ENCODE measurements around the gene C22orf42.
"Not testable (repeated sequence)": the region's sequence is repeated elsewhere in the genome, so short reads cannot be mapped to it uniquely, and the experiment has no call there.

Gene C22orf42

DNA sequence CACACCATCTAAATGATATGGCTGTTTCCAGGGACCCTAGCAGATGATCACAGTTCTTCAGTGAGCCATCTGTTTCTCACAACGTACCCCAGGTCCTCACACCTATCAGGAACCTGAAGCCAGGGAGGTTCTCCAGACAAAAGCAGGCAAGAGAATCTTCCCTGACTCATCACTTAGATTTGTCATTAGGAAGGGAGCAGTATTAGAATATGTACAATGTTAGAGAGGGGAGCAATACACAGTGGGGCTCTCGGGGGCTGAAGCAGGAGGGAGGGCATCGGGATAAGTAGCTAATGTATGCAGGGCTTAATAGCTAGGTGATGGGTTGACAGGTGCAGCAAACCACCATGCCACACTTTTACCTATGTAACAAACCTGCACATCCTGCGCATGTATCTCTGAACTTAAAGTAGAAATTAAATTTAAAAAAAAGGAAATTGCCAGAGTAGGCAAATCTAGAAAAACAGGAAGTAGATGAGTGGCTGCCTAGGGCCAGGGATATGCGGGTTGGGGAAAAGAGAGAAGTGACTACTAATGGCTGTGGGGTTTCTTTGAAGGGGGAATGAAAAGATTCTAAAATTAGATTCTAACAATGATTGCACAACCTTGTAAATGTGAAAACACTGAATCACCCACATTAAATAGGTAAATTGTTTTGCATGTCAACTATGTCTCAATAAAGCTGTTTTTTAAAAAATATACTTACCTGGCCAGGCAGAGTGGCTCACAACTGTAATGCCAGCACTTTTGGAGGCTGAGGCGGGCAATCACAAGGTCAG lies 14.4 kb downstream of the C22orf42 start:
- Histone ChIP-seq H2AK5ac (ENCODE audit: low read length) (no peak overlapping the region), H3K79me1 (ENCODE audit: low read length) (no peaks in the 10 kb centered on the region)

DNA sequence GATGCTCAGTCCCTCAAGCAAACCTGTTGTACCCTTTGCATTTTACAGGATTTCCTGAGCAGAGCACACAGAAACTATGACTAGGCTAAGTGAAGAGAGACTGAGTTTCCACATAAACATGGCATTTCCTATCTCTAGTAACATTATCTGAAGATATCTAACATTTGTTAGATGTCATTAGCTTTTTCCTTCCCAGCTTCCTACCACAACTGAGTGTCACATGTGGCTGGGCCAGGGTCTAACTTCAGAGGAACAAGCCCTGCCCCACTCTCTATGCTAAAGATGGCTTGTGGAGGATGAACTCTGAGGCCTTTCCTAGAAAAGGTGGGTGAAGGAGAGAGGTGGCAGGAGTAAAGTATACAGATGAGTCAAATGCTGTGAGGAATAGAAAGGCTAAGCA lies 16.5 kb downstream of the C22orf42 start:
- Histone ChIP-seq H3K4me2 (ENCODE audit: low read length) (no peak overlapping the region), H3K79me2 (ENCODE audit: control insufficient read depth, insufficient read depth, low read length) (no peaks in the 10 kb centered on the region), H3K4me3 (ENCODE audit: low read length) (no peak overlapping the region), H2AK5ac (ENCODE audit: low read length) (peak overlapping the region; percentile 69), H3K4ac (ENCODE audit: low read depth, low read length) (peak overlapping the region; percentile 87), H3K27me3 (ENCODE audit: insufficient read depth, low read length, poor library complexity) (no peaks in the 10 kb centered on the region), H2BK120ac (ENCODE audit: low read depth, low read length) (no peak overlapping the region), H3K4me1 (ENCODE audit: control insufficient read depth, low read depth, low read length) (no peaks in the 10 kb centered on the region), H3K56ac (ENCODE audit: low read length) (peak overlapping the region; percentile 53), H3K36me3 (ENCODE audit: control insufficient read depth, insufficient read depth, low read length) (no peaks in the 10 kb centered on the region), H4K5ac (ENCODE audit: low read length) (no peak overlapping the region), H2BK5ac (ENCODE audit: low read length) (peak overlapping the region; percentile 5), H3K27ac (ENCODE audit: low read depth, low read length) (no peak overlapping the region), H3K18ac (ENCODE audit: low read length) (peak overlapping the region; percentile 82), H4K8ac (ENCODE audit: low read depth, low read length) (no peak overlapping the region), H3K79me1 (ENCODE audit: low read length) (no peaks in the 10 kb centered on the region), H3K9ac (ENCODE audit: low read length) (no peak overlapping the region), H2BK15ac (replicated peaks; ENCODE audit: low read depth) (no peak overlapping the region), H3K23ac (ENCODE audit: low read length) (no peak overlapping the region)
- DNase-seq: no peak

More for the DNA sequence above, 14.4 kb downstream of the C22orf42 start:
- H3K23ac ChIP-seq (ENCODE audit: low read length): no peak overlapping the region
- H3K4me1 ChIP-seq (ENCODE audit: control insufficient read depth, low read depth, low read length): no peaks in the 10 kb centered on the region
- WGBS (ENCODE audit: extremely low coverage, insufficient coverage, low lambda C conversion rate): no CpG with 5 or more reads among the region's 6 CpGs
- no peak overlapping the region for H2BK15ac ChIP-seq (replicated peaks; ENCODE audit: low read depth)
- H3K4me3 ChIP-seq (ENCODE audit: low read length): no peak overlapping the region
- no peak overlapping the region for H2BK120ac ChIP-seq (ENCODE audit: low read depth, low read length)
- no peaks in the 10 kb centered on the region for H3K36me3 ChIP-seq (ENCODE audit: control insufficient read depth, insufficient read depth, low read length)
- no peak overlapping the region for H3K56ac ChIP-seq (ENCODE audit: low read length)
- DNase-seq: peak; percentile 31
- no peak overlapping the region for H3K27ac ChIP-seq (ENCODE audit: low read depth, low read length)
- no peak overlapping the region for H4K8ac ChIP-seq (ENCODE audit: low read depth, low read length)
- no peak overlapping the region for H3K4ac ChIP-seq (ENCODE audit: low read depth, low read length)
- no peaks in the 10 kb centered on the region for H3K79me2 ChIP-seq (ENCODE audit: control insufficient read depth, insufficient read depth, low read length)
- H2BK5ac ChIP-seq (ENCODE audit: low read length): peak overlapping the region; percentile 39
- no peak overlapping the region for H3K4me2 ChIP-seq (ENCODE audit: low read length)
- H4K5ac ChIP-seq (ENCODE audit: low read length): no peak overlapping the region
- no peak overlapping the region for H3K9ac ChIP-seq (ENCODE audit: low read length)
- no peak overlapping the region for H3K18ac ChIP-seq (ENCODE audit: low read length)
- H3K27me3 ChIP-seq (ENCODE audit: insufficient read depth, low read length, poor library complexity): no peaks in the 10 kb centered on the region

DNA sequence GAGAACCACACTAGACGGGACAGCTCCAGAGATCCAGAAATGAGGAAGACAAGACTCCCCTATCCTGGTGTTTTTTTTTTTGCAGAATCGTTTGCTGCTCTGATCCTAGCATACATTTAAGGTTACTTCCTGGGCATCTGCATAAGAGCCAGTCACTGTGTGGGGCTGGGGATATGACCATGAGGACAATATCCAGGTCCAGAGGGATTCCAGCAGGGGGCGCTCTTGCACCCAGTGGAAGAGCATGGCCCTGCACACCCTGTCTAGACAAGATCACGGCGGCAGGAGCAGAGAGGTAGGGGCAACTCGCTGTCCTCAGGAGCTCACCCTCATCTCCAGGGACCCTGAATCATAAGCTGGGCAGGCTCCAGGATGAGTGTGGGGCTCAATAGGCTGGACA lies 18.4 kb downstream of the C22orf42 start:
- not testable (repeated sequence) for H4K5ac ChIP-seq (ENCODE audit: low read length); H3K4ac ChIP-seq (ENCODE audit: low read depth, low read length); H4K8ac ChIP-seq (ENCODE audit: low read depth, low read length); H3K27ac ChIP-seq (ENCODE audit: low read depth, low read length); H2BK120ac ChIP-seq (ENCODE audit: low read depth, low read length); H3K18ac ChIP-seq (ENCODE audit: low read length); H3K23ac ChIP-seq (ENCODE audit: low read length); H3K4me3 ChIP-seq (ENCODE audit: low read length); H3K4me2 ChIP-seq (ENCODE audit: low read length); H3K79me2 ChIP-seq (ENCODE audit: control insufficient read depth, insufficient read depth, low read length); H2BK15ac ChIP-seq (replicated peaks; ENCODE audit: low read depth); H3K4me1 ChIP-seq (ENCODE audit: control insufficient read depth, low read depth, low read length); H3K79me1 ChIP-seq (ENCODE audit: low read length); H2AK5ac ChIP-seq (ENCODE audit: low read length); H3K27me3 ChIP-seq (ENCODE audit: insufficient read depth, low read length, poor library complexity); H3K36me3 ChIP-seq (ENCODE audit: control insufficient read depth, insufficient read depth, low read length); H2BK5ac ChIP-seq (ENCODE audit: low read length); H3K9ac ChIP-seq (ENCODE audit: low read length)
- peak overlapping the region; percentile 42 for H3K56ac ChIP-seq (ENCODE audit: low read length)
- WGBS (ENCODE audit: extremely low coverage, insufficient coverage, low lambda C conversion rate): no CpG with 5 or more reads among the region's 6 CpGs
- peak; percentile 63 for DNase-seq

DNA sequence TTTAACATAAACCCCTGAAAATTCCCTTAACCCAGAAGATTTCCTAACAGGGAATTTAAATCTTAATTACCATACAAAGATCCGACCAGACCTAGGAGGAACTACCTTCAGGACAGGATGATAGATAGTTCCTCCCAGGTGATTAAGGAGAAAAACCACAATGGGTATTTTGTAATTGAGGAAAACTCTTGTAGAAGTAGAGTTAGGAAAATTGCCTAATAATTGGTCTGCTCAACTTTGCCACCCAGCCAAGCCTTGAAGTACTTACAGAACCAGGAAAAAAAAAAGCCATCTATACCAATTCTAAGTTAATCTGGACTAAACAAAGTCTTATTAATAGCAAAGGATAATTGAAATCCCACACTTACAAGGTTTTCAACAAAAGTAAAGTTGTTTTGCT lies 20.5 kb downstream of the C22orf42 start:
- not testable (repeated sequence) for H3K79me1 ChIP-seq (ENCODE audit: low read length); H2BK5ac ChIP-seq (ENCODE audit: low read length); H3K56ac ChIP-seq (ENCODE audit: low read length); H2BK120ac ChIP-seq (ENCODE audit: low read depth, low read length); H3K36me3 ChIP-seq (ENCODE audit: control insufficient read depth, insufficient read depth, low read length); H4K8ac ChIP-seq (ENCODE audit: low read depth, low read length); H2BK15ac ChIP-seq (replicated peaks; ENCODE audit: low read depth); H3K4me3 ChIP-seq (ENCODE audit: low read length); H4K5ac ChIP-seq (ENCODE audit: low read length); H3K18ac ChIP-seq (ENCODE audit: low read length); H3K4me1 ChIP-seq (ENCODE audit: control insufficient read depth, low read depth, low read length); H3K23ac ChIP-seq (ENCODE audit: low read length); H3K4ac ChIP-seq (ENCODE audit: low read depth, low read length); H3K9ac ChIP-seq (ENCODE audit: low read length); H3K79me2 ChIP-seq (ENCODE audit: control insufficient read depth, insufficient read depth, low read length); H2AK5ac ChIP-seq (ENCODE audit: low read length); DNase-seq; H3K27me3 ChIP-seq (ENCODE audit: insufficient read depth, low read length, poor library complexity); H3K4me2 ChIP-seq (ENCODE audit: low read length); H3K27ac ChIP-seq (ENCODE audit: low read depth, low read length)
- no CpG with 5 or more reads among the region's 1 CpG for WGBS (ENCODE audit: extremely low coverage, insufficient coverage, low lambda C conversion rate)

DNA sequence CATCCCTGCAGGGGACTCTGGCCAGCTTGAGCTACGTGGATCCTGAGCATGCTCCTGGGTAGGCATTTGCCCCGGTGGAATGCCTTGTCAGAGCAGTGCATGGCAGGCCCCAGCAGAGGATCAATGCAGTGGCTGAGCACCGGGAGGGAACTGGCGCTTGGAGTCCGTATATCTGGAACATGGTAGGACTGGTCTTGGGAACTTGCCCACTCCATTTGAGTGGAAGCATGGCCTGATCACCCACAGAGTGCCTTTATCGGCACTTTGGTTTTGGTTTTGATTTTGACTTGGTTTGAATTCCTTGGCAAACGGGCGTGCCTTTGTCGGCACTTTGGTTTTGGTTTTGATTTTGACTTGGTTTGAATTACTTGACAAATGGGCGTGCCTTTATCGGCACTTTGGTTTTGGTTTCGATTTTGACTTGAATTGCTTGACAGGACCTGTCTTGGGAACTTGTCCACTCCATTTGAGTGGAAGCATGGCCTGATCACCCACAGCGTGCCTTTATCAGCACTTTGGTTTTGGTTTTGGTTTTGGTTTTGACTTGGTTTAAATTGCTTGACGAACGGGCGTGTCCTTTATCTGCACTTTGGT lies 21.3 kb downstream of the C22orf42 start:
- peak overlapping the region; percentile 42 for H3K18ac ChIP-seq (ENCODE audit: low read length)

More for the DNA sequence above, 21.3 kb downstream of the C22orf42 start:
- H4K8ac ChIP-seq (ENCODE audit: low read depth, low read length); H3K4me2 ChIP-seq (ENCODE audit: low read length); H3K9ac ChIP-seq (ENCODE audit: low read length); H3K27me3 ChIP-seq (ENCODE audit: insufficient read depth, low read length, poor library complexity); H3K36me3 ChIP-seq (ENCODE audit: control insufficient read depth, insufficient read depth, low read length); H3K79me2 ChIP-seq (ENCODE audit: control insufficient read depth, insufficient read depth, low read length); H2BK15ac ChIP-seq (replicated peaks; ENCODE audit: low read depth); H3K79me1 ChIP-seq (ENCODE audit: low read length); H3K23ac ChIP-seq (ENCODE audit: low read length); DNase-seq; H3K4me3 ChIP-seq (ENCODE audit: low read length); H3K4me1 ChIP-seq (ENCODE audit: control insufficient read depth, low read depth, low read length): not testable (repeated sequence)
- WGBS (ENCODE audit: extremely low coverage, insufficient coverage, low lambda C conversion rate): no CpG with 5 or more reads among the region's 16 CpGs
- Histone ChIP-seq H3K27ac (ENCODE audit: low read depth, low read length) (peak overlapping the region; percentile 74), H3K56ac (ENCODE audit: low read length) (peak overlapping the region; percentile 71), H2AK5ac (ENCODE audit: low read length) (peak overlapping the region; percentile 60), H2BK120ac (ENCODE audit: low read depth, low read length) (peak overlapping the region; percentile 33), H2BK5ac (ENCODE audit: low read length) (peak overlapping the region; percentile 97), H4K5ac (ENCODE audit: low read length) (peak overlapping the region; percentile 17), H3K4ac (ENCODE audit: low read depth, low read length) (peak overlapping the region; percentile 95)
